SKM-1 treated with dmso at 0.1 percent for 144 hours (cell line): ENCODE data around the gene PTGIS.
"Not testable (repeated sequence)": the region's sequence is repeated elsewhere in the genome, so short reads cannot be mapped to it uniquely, and the experiment has no call there.

Experiments used
- DNase-seq: peaks from one replicate; lab custom pipeline; 2025; ENCODE audit not compliant: unreplicated experiment; lab: John Stamatoyannopoulos, UW

The PTGIS gene

DNA sequence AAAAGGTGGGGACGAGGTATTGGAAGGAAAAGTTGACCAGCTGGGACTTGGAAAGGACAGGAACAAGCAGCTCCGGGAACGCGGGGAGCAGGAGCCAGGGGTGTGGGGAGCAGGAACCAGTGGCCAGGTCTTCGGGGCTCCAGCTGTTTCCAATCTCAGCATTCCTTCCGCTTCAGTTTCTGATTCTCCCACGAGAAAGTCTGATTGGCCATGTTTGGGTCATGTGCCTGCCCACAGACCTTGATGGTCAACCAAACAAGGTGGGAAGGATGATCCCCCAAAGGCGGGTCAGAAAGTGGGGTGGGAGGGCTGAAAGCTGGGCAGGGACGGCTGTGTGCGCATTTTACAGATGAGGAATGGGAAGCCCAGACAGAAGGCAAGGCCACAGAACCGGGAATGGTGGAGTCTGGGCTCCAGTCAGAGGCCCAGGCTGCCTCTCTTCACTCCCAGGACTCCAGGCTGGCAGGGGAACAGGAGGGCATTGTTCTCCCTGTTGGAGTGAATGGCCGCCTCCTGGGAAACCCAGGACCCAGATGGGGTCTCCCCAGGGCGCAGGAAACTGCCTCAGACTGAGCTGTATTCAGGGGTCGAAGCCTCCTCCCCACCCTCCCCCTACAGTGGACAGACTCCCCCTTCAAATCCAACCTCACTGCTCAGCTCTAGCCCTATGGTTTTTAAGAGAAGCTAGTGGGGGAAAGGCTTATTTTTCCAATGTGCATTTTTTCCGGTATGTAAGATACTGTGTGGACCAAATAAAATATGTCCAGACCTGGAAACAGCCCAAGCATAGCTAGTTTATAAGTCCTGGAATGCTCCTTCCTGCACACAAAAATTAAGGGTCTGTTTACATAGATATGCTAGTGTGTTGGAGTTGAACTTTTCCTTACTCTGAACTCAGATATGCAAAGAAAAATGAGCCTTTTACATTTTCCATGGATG lies 12.2 kb upstream of the PTGIS start:
- DNase-seq = no peak

DNA sequence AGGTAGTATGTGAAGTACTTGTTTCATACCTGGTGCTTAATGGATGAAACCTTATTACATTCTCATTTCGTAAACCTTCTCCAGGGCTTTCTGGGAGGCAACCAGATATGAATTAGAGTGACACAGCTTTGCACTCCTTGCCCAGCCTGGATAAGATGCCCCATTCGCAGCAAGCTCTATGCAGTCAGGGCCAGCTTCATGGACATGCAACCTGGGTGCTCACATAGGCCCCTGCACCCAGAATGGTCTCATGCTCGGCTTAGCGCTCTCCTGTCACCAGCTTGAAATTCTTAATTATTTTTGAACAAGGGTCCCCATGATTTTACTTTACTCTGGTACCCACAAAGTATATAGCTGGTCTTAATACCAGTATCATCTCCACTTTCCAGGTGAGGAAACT lies 11.3 kb upstream of the PTGIS start:
- DNase-seq = no peak

DNA sequence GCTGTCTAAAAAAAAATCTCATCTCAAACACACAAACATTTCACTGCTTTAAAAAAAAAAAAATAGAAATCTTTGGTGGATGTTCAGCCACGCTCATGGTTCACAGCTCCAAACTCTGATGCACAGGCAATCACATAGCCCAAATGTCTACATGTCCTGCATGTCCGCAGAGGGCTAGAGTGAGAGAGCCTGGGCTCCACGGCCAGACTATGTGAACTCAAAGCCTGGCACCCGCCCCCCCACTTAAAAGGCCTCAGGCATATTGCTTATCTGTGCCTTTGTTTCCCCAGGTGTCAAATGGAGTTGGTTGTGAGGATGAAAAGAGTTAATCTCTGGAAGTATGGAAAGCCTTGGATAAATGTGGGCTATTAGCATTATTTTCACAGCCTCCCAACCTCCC lies 10.5 kb upstream of the PTGIS start:
- DNase-seq = no peak

DNA sequence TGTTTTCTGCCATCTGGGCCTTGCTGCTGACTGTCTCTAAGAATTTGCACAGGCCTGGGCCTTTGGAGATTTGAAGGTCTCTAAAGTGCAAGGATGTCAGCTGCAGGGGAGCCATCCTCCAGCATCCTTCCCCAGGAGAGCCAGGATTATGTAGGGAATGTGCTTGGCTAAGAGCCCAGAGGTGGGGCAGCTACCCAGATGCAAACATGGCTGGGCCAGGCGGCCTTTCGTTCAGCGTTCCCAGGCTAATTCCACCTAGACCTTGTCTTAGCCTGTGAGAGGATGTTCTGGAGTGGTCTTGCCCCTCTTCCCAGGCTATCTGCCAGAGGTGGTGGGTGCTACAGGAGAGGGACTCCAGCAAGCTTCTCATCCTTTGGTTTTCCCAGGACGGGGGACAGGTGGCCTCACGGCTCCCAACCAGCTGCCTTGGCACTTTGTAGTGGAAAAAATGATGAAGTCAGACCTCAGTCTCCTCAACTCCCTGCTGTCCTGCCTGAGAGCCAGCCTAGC lies 7.7 kb upstream of the PTGIS start:
- DNase-seq = no peak

DNA sequence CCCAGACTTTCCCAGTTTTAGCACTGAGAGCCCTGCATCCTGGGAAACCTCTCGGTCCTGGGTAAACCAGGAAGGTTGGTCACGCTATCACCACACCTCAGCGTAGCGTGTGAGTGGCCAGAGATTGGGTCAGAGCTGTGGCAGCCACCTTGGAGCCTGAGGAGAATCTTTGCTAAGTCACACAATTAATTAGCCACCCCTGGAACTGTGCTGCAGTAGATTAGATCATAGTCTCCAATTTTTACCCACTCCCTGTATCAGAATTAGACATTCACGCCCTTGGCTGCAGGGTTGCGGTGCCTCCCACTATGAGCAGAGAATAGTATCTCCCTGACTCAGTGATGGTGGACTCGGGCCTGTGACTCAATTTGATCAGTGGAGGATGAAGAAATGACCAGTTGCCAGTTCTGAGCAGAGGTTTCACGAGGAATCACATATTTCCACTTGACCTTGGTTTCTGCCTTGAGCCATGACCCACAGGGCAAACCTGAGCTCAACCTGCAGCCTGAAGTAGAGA lies 6.0 kb upstream of the PTGIS start:
- no peak for DNase-seq

DNA sequence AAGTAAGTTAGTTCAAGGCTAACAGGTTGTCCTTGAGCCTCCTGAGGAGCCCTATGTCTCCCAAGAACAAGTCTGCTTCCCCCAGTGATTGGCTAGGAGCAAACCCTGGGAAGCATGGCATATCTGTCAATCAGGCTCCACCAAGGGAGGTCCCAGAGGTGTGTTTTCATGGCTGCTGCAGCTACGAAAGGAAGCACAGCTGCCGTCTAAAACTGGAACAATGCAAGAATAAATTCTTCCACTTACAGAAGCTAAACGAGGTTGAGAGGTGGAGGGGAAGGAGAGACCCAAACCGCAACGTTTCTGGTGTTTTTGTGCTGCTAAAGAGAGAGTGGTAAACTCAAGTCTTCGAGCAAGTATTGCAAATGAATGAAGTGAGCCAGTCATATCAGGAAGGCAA lies 4.9 kb upstream of the PTGIS start:
- DNase-seq = no peak

DNA sequence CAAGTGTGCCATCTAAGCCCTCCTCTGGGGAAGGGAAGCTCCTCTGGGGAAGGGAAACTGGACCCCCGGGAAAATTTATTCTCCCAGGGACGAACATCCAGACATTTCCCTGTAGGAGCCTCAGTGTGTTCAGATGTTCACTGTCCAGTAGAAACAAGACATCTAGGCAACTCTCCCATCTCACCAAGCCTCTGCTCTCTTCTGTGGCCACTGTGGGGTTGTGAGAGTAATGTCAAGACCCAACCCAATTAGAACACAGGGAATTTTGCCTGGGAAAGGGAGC lies 3.6 kb upstream of the PTGIS start:
- DNase-seq = no peak

DNA sequence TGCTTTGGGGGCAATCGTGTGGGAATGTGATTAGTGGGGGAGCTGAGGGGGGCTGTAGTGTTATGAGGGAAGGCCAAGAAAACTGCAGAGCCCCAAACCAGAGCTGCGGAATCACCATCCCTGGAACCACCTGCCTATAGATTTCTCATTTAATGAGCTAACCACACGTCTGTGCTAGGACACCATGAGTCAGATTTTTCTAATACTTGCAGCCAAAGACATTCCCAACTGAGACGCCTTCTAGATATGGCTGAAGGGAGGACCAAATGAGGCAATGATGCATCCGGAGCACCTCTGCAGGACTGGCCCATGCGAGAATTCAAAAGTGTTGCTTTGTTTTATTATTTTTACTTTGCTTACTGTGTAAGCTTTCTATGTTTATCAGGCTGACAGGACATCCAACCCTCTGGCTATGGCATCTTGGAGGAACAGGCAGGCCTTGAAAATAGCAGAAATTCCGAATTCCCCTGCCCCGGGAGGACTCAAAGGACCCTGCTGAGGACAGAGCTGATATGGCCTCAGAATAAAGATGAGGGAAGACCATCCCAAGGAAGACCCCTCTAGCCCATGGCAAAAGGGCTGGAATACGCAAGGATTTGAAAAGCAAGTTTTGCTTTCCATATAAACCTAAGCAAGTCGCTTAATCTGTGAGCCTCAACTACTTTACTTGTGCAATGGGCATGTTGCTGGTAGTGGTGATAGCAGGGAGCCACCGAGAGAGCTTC lies 3.1 kb upstream of the PTGIS start:
- DNase-seq = no peak

DNA sequence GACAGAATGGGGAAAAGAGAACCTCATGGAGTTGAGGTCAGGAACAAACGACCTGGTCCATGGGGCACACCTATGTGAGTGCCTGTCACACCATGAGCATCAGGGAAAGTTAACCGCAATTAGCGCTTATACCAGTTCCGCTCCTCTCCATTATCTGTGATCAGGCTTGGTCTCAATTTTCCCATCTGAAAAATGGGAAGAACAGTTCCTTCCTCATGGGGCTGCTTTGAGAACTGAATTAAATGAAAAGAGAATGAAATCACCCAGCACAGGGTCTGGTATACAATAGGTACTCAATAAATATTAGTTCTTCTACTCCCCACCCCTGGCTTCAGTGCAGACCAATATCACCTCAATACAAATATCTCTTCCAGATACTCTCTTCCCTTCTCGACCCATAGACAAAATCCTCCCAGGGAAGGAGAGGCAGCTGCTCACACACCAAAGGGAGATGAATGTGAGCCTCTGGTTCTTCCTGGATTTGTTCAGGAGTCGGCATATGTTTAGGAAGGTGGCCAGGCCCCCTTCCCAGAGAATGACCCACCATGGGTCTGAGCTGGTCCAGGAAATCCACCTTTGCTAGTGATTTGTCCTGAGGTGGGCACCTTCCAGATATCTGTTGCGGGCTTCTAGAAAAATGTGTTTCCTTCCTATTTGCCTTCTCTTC lies 2.4 kb upstream of the PTGIS start:
- no peak for DNase-seq

DNA sequence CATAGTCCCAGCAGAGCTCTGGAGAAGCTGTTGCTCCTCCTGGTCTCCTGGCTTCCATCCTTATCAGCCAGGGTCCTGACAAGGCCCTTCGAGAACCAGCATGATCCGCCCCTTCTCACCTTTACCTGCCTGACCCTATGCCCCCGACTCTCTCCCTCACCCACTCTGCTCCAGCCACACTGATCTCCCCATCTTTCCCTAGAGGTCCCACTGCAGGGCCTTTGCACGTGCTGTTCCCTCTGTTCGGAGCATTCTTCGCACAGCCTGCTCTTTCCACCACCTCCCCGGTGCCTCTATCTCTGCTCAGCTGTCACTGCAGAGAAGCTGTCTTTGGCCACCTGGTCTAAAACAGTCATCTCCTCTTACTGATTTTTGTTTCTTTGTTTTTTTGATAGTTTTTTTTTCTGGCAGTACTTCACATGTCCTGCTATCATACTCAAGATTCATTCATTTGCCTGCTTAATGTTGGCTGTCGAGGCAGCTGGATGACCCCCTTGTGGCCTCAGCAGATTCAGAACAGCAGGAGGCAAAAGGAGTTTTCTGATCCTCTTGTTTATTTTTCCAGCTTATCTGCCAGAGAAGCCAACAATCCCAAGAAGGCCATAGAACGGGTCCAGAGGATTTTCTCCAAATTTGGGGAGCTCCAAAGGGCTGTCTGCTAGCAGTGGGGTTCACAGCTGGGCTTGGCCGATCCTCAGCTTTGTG lies 1.6 kb upstream of the PTGIS start:
- DNase-seq = no peak

DNA sequence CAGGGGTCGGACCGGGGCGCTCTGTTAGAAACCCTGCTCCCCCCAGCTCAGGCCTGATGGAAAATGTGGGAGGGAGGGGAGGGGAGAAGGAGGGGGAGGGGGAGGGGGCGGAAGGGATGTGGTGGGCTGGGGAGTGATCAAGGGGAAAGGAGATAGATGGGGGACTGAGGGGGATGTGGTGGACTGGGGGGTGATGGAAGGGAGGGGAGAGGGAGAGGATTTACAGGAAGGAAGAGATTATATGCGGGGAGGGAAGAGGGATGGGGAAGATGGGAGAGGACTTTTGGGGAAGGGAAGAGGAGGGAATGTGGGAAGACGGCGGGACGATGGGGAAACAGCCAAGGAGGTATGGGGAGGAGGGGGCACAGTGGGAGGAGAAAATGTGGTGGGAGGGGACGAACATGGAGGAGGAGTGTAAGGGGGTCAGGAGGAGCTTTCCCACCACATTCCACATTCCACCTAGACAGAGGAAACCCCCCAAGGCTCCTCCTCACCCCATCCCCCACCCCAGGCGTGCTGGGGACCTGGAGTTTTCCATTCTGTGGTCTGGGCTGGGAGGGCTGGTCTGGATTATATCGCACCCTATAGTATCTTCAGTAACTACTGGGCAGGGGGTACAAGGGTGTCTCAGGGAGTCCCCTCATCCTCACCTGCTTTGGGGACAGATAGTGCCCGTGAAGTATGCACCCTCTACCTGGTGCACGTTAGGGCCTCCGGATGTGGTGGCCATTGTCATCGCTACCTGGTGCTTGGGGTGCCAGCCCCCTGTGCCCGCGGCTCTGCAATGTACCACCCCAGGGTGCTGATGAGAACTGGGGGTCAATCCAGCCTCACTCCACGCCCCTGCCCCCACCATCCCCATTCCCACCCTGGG lies 578 bp upstream of the PTGIS start:
- DNase-seq = no peak

DNA sequence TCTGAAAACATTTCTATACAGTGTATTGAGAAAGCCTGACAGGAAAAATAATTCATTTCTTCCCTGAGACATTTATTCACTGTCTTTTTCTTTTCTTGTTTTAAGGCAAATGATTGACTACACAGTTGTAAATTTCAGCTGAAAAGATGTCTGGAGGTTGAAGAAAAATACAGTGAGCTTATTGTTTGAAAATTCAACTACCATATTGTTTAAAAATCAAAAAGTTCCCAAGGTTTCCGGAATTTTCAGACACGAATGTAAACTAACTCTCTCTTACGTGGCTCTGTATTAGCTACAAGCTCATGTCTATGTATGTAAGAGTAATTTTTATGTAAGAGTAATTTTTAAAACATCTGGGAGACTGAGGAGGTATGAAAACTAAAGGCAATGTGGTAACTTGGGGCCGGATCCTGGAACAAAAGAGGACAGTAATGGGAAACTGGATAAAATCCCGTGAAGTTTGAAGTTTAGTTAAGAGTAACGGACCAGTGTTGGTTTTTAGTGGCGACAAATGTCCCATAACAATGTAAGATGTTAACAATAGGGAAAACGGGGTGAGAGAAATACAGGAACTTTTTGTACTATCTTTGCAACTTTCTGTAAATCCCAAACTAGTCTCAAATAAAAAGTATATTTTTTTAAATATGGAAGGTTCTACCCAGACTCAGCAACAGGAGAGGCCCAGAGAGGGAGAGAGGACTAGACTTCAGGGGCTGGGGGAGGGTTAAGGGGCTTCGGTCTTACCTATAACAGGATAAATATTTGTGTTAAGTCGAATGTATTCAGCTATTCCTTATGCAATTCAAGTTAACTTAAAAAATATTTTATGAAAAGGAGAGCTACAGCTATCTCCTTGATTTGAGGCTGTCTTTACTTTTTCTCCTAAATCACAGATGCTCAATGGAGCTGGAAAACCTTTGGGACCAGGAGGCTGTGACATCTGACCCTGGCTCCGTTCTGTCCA lies 1.3 kb downstream of the PTGIS start:
- no peak for DNase-seq

DNA sequence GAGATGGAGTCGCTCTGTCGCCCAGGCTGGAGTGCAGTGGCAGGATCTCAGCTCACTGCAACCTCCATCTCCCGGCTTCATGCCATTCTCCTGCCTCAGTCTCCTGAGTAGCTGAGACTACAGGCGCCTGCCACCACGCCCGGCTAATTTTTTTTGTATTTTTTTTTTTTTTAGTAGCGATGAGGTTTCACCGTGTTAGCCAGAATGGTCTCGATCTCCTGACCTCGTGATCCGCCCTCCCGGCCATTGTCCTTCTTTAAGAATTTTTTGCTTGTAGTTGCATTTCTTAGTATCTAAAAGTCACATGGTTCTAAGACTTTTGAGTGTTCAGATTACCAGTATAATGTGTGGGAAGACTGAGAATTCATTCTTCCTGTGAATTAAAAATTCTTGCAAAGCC lies 2.9 kb downstream of the PTGIS start:
- DNase-seq = not testable (repeated sequence)

DNA sequence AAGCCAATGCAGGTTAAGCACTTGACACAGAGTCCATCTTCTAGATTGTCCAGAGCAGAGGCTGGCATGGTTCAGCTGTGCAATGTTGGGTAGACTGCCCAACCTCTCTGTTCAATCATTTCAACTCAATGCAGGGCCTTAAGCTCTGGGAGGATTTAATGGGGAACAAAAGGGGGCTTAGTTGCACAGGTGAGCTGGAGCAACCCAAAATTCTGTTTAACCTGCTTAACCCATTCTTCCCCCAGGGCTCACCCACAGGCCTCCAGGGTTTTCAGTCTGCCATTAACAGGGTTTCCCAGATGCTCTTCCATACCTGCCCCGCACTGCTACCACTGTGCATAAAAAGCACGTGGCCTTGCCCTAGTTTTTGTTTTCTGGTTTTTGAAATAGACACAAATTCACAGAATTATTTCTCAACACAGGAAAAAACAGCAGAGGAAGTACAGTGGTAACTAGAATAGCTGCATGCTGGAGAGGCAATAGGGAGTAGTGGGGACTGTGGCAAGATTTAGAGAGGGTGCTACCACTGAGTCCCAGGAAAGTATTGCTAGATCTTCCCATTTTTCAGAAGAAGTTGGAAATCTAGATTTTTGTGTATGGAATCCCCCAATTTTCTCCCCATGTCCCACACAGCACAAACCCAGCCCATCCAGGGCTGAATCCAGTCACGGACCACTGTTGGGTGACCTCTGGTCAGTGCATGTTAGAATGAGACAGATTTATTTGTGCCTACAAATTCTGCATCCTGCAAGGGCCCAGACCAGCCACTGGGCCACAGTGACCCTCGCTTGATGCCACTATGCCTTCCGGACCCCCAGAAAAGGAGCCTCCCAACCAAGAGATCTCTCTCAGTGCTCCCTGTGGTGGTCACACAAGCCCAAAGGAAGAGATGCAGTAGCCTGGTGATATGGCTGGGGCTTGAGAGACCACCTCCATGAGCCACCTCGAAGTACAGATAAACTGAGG lies 4.6 kb downstream of the PTGIS start:
- DNase-seq = no peak

DNA sequence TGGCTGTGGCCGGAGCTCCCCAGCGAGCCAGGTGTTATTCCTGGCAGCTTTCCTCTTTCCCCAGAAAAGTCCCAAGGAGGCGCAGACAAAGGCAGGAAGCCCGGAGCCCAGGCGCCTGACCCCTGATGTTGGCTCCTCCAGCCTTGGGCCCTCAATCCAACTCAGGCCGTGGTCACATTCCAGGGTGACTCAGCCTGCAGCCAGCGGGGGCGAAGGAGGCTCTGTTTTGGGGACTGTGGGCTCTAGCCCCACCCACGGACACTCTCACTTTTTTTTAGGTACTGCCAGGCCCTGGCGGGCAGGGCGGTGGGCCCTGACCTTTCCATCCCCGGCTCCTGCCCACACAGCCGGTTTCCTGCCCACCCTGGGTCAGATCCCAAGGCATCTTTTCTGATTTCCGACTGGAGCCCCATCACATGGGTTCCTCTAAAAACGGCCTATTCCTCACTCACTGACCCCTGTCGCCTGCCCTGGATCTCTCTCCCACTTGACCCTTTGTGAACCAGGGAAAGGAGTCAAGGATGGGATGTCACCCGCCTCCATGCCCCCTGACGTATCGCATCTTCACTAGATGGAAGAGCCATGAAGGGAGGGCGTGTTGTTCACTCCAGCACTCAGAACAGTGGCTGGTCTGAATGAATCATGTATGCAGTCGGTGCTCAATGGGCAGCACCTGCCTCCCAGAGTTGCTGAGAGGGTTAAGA lies 5.5 kb downstream of the PTGIS start:
- no peak for DNase-seq

DNA sequence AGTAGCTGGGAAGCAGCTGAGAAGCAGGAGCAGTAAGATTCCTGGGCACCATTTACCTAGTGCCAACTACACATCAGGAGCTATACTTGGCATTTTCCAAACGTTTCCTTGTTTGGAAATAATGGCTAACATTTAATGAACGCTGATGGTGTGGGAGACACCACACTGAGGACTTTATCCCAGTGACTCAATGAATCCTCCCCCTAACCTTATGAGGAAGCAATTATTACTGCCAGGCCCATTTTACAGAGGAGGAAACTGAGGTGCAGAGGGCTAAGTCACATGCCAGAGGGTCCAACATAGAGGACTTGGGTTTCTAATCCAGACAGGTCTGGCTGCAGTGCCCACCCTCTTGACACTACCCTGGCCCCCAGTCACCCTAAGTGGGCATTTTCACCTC lies 6.1 kb downstream of the PTGIS start:
- DNase-seq = no peak

DNA sequence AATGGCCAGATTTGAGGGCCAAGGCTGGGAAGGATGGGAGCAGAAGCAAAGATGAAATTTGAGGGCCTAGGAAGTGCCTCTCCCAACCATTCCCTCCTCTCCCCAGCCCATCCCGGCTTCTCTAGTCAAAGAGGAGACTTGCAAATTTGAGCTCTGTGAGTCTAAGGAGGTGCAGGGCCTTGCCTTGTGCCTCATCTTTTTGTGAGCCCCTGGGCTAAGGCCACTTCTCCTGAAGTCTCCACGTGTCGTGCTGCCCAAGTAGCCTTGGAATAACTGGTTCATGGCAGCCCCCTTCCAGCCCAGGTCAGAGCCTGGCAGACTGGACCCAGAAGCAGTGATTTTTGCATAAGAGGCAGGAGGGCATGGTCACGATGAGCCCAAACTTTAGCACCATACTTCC lies 6.7 kb downstream of the PTGIS start:
- DNase-seq = no peak
